ENCODE results near the gene FAM120A. TPM values are rescaled to one million over a fixed set of nuclear protein-coding genes. Genes with fewer than 3 reads are reported as not detected.

Gene FAM120A
- total and polyA plus RNA-seq, 9 donors = 37.9 to 130 (median 78.9) TPM

DNA sequence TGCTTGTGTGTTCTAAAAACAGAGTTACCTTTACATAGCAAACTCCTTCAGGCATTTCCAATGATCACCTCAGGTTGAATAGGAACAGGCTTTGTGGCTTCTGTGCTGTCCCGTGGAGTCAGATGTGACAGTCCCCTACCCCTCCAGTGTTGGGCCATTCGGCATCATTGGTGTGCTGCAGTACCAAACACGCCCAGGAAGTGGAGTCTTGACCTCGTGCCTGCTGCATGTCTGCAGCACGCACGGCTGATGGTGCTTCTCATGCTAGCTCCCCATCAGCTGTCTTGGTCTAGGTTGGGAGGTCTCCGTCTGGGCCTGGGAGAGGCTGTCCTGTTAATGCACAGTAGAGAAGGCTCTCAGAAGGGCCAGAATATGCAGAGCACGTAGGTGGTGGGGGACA, 82.4 kb downstream of the FAM120A start:
- Histone ChIP-seq H3K9me3 (no peaks in the 10 kb centered on the region), H3K4me1 (ENCODE audit: insufficient read depth) (peaks cover 3% of the 10 kb centered on the region), H3K36me3 (no peaks in the 10 kb centered on the region), H3K27me3 (no peaks in the 10 kb centered on the region), H3K27ac (no peak overlapping the region), H3K4me3 (no peak overlapping the region)
- no peak for TF ChIP-seq CTCF (IDR thresholded peaks at IDR 0.05)
- no peak for TF ChIP-seq POLR2A (IDR thresholded peaks at IDR 0.05)
- no peak for TF ChIP-seq EP300 (IDR thresholded peaks at IDR 0.05)
- intact Hi-C loops (cut with DNase I) = no loop called here
- no peak for DNase-seq
- WGBS, 3 donors = 84 to 90% (median 87%) methylated on average over 8 of the region's 8 CpGs

DNA sequence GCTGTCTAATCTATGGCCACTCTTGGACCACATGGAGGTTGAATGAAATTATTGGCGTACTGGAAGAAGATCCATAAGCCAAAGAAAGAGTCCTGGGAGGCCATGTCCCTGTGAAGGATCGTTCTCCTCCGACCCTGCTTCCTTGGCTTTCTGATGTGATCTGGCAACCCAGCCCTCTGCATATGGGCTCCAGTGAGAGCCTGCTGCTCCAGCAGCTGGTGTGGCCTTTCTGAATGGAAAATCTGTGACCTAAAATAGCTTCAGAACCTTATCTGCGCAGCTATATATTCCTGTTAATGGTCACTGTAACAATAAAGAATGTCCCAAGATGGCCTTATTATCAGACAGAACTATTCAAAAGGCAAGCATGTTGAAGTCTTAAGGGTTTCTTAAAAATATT, 84.7 kb downstream of the FAM120A start:
- Histone ChIP-seq H3K36me3 (no peaks in the 10 kb centered on the region), H3K9me3 (no peaks in the 10 kb centered on the region), H3K4me3 (no peak overlapping the region), H3K27ac (no peak overlapping the region), H3K27me3 (no peaks in the 10 kb centered on the region), H3K4me1 (ENCODE audit: insufficient read depth) (peaks cover 5% of the 10 kb centered on the region)
- intact Hi-C loops (cut with DNase I) = no loop called here
- 87 to 96% (median 94%) methylated on average over 4 of the region's 4 CpGs for WGBS, 3 donors
- DNase-seq = no peak
- no peak for TF ChIP-seq EP300 (IDR thresholded peaks at IDR 0.05)
- TF ChIP-seq POLR2A (IDR thresholded peaks at IDR 0.05) = no peak
- no peak for TF ChIP-seq CTCF (IDR thresholded peaks at IDR 0.05)

- H3K4me1 ChIP-seq (ENCODE audit: insufficient read depth) = peaks cover 7% of the 10 kb centered on the region
- H3K27me3 ChIP-seq = no peaks in the 10 kb centered on the region
- intact Hi-C loops (cut with DNase I) = no loop called here
- H3K36me3 ChIP-seq = no peaks in the 10 kb centered on the region
- WGBS, 3 donors = 86 to 88% (median 86%) methylated on average over 9 of the region's 9 CpGs
- no peaks in the 10 kb centered on the region for H3K9me3 ChIP-seq
- no peak overlapping the region for H3K4me3 ChIP-seq
- no peak overlapping the region for H3K27ac ChIP-seq
- no peak for DNase-seq
- TF ChIP-seq POLR2A (IDR thresholded peaks at IDR 0.05) (no peak), CTCF (IDR thresholded peaks at IDR 0.05) (no peak), EP300 (IDR thresholded peaks at IDR 0.05) (no peak)
Measured at GRCh38 chr9:93536874-93537273, 85.4 kb downstream of the FAM120A start.

DNA sequence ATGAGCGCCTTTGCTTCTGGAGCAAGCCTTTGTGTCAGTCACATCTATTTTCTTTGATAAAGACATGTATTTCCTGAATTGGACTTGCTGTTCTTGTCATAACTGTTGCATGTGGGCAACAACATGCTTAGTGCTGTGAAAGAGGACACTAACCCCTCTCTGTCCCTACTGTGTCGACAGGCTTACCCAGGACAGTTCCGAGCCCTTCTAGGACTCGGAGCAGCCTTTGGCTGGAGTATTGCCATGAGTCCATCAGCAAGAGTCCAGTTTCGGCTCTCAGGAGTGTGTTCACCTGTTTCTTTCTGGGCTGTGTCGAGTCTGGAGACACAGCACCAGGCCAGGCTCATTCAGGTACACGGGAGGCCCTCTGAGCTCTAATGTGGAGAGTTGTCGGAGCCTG, 88.8 kb downstream of the FAM120A start:
- TF ChIP-seq POLR2A (IDR thresholded peaks at IDR 0.05) (no peak), CTCF (IDR thresholded peaks at IDR 0.05) (no peak), EP300 (IDR thresholded peaks at IDR 0.05) (no peak)
- WGBS, 3 donors = 87 to 91% (median 88%) methylated on average over 8 of the region's 8 CpGs
- intact Hi-C loops (cut with DNase I) = no loop called here

DNA sequence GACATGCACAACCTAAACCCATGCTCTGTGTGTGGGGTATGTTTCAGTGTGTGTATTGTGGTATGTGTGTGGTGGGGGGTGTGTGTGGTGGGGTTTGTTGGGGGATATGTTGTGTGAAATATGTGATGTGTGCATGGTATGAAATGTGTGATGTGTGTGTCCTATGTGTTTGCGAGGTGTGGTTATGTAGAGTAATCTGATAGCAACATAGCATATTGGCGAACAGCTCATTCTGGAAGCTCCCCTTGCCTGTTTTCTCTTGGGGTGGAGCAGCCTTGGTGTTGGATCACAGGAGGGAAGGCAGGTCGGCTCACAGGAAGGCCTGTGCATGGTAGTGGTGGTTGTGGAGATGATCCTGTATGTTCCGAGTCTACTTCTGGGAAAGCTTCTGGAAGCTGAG, 89.5 kb downstream of the FAM120A start:
- no peak for TF ChIP-seq POLR2A (IDR thresholded peaks at IDR 0.05)
- no peak for TF ChIP-seq CTCF (IDR thresholded peaks at IDR 0.05)
- TF ChIP-seq EP300 (IDR thresholded peaks at IDR 0.05) = no peak
- DNase-seq = no peak
- 82 to 84% (median 82%) methylated on average over 4 of the region's 4 CpGs for WGBS, 3 donors

More for the DNA sequence above, 88.8 kb downstream of the FAM120A start:
- Histone ChIP-seq H3K27me3 (no peaks in the 10 kb centered on the region), H3K36me3 (no peaks in the 10 kb centered on the region), H3K4me1 (ENCODE audit: insufficient read depth) (peaks cover 6% of the 10 kb centered on the region), H3K9me3 (no peaks in the 10 kb centered on the region), H3K4me3 (no peak overlapping the region), H3K27ac (no peak overlapping the region)
- DNase-seq = no peak

More for the DNA sequence above, 89.5 kb downstream of the FAM120A start:
- Histone ChIP-seq H3K4me1 (ENCODE audit: insufficient read depth) (peaks cover 6% of the 10 kb centered on the region), H3K4me3 (no peak overlapping the region), H3K27ac (no peak overlapping the region), H3K9me3 (no peaks in the 10 kb centered on the region), H3K36me3 (no peaks in the 10 kb centered on the region), H3K27me3 (no peaks in the 10 kb centered on the region)
- intact Hi-C loops (cut with DNase I) = no loop called here
